SK-N-SH treated with all-trans-retinoic acid at 6 μM for 48 hours (cell line): ENCODE data around the gene NAALAD2.
"Not testable (repeated sequence)": the region's sequence is repeated elsewhere in the genome, so short reads cannot be mapped to it uniquely, and the experiment has no call there.

Experiments used
- ATAC-seq: fragments of 200-7000 bp; cut with Tn5 transposase; 3 replicates; pipeline ENCODE4 v1.9.1; 2020; ENCODE audit warnings: mild to moderate bottlenecking, moderate library complexity
- ARNTL ChIP-seq: fragments of 450-650 bp; formaldehyde crosslinking; IDR thresholded peaks from 2 replicates; pipeline ENCODE4 v1.5.0; 2020; ENCODE audit warnings: low read depth, mild to moderate bottlenecking, moderate library complexity, borderline replicate concordance
- BACH2 ChIP-seq: fragments of 250-450 bp; sonication (Bioruptor Pico); IDR thresholded peaks from 2 replicates; pipeline ENCODE4 v1.9.0; 2021; ENCODE audit warnings: mild to moderate bottlenecking, borderline replicate concordance
- CREB5 ChIP-seq: fragments of 250-450 bp; sonication (Bioruptor Pico); IDR thresholded peaks from 2 replicates; pipeline ENCODE4 v1.5.1; 2020; ENCODE audit warnings: low read depth, mild to moderate bottlenecking, moderate library complexity
- CSDC2 ChIP-seq: fragments of 250-450 bp; sonication (Bioruptor Pico); IDR thresholded peaks from 2 replicates; pipeline ENCODE4 v1.5.0; 2020; ENCODE audit warnings: mild to moderate bottlenecking, moderate library complexity
- ESRRG ChIP-seq: fragments of 250-450 bp; sonication (Bioruptor Pico); IDR thresholded peaks from 2 replicates; pipeline ENCODE4 v1.6.1; 2021; ENCODE audit warnings: mild to moderate bottlenecking
- OSR1 ChIP-seq: fragments of 250-450 bp; sonication (Bioruptor Pico); IDR thresholded peaks from 2 replicates; pipeline ENCODE4 v1.8.0; 2022; ENCODE audit warnings: moderate library complexity, mild to moderate bottlenecking, inconsistent platforms
- PATZ1 ChIP-seq: fragments of 250-450 bp; sonication (Bioruptor Pico); IDR thresholded peaks from 2 replicates; pipeline ENCODE4 v1.8.0; 2020; ENCODE audit warnings: mild to moderate bottlenecking, moderate library complexity, borderline replicate concordance
- POU6F1 ChIP-seq: fragments of 250-450 bp; sonication (Bioruptor Pico); IDR thresholded peaks from 2 replicates; pipeline ENCODE4 v1.8.0; 2021; ENCODE audit warnings: low read depth, mild to moderate bottlenecking, moderate library complexity, borderline replicate concordance
- PPARA ChIP-seq: fragments of 250-450 bp; sonication (Bioruptor Pico); IDR thresholded peaks from 2 replicates; pipeline ENCODE4 v1.5.0; 2020; ENCODE audit warnings: mild to moderate bottlenecking, borderline replicate concordance
- RARB ChIP-seq: fragments of 250-450 bp; sonication (Bioruptor Pico); IDR thresholded peaks from 2 replicates; pipeline ENCODE4 v1.8.0; 2021; ENCODE audit warnings: mild to moderate bottlenecking, moderate library complexity
- SNAI2 ChIP-seq: fragments of 250-450 bp; sonication (Bioruptor Pico); IDR thresholded peaks from 2 replicates; pipeline ENCODE4 v1.5.0; 2020; ENCODE audit warnings: mild to moderate bottlenecking, moderate library complexity
- TCF4 ChIP-seq: fragments of 250-450 bp; sonication (Bioruptor Pico); IDR thresholded peaks from 2 replicates; pipeline ENCODE4 v1.8.0; 2021; ENCODE audit warnings: mild to moderate bottlenecking, moderate library complexity, borderline replicate concordance
- TOX ChIP-seq: fragments of 250-450 bp; sonication (Bioruptor Pico); IDR thresholded peaks from 2 replicates; pipeline ENCODE4 v1.8.0; 2021; ENCODE audit warnings: mild to moderate bottlenecking, moderate library complexity, borderline replicate concordance
- TSHZ2 ChIP-seq: fragments of 250-450 bp; sonication (Bioruptor Pico); IDR thresholded peaks from 2 replicates; pipeline ENCODE4 v1.5.0; 2020; ENCODE audit warnings: mild to moderate bottlenecking, moderate library complexity
- ZC3H10 ChIP-seq: fragments of 250-450 bp; sonication (Bioruptor Pico); IDR thresholded peaks from 2 replicates; pipeline ENCODE4 v1.5.1; 2021; ENCODE audit warnings: mild to moderate bottlenecking, moderate library complexity
- ZFP3 ChIP-seq: fragments of 250-450 bp; sonication (Bioruptor Pico); IDR thresholded peaks from 2 replicates; pipeline ENCODE4 v1.5.0; 2020; ENCODE audit warnings: mild to moderate bottlenecking, moderate library complexity
- ZFP30 ChIP-seq: fragments of 450-650 bp; formaldehyde crosslinking; IDR thresholded peaks from 2 replicates; pipeline ENCODE4 v1.5.0; 2022; ENCODE audit warnings: mild to moderate bottlenecking, moderate library complexity
- ZNF565 ChIP-seq: fragments of 450-650 bp; formaldehyde crosslinking; conservative IDR thresholded peaks from 2 replicates; pipeline ENCODE4 v1.5.0; 2020; ENCODE audit warnings: low read depth, mild to moderate bottlenecking, moderate library complexity
- ZNF70 ChIP-seq: fragments of 450-650 bp; formaldehyde crosslinking; IDR thresholded peaks from 2 replicates; pipeline ENCODE4 v1.5.0; 2020; ENCODE audit warnings: mild to moderate bottlenecking, moderate library complexity

The NAALAD2 gene

GRCh38 chr11:90197377-90197776 lies 62.9 kb downstream of the NAALAD2 start:
- TF ChIP-seq OSR1 (CRISPR knock-in tag) (no peak), ESRRG (no peak), POU6F1 (no peak), ZFP3 (CRISPR knock-in tag) (no peak), CSDC2 (CRISPR knock-in tag) (no peak), ZC3H10 (CRISPR knock-in tag) (no peak), TOX (CRISPR knock-in tag) (no peak), BACH2 (CRISPR knock-in tag) (no peak), ZNF70 (CRISPR knock-in tag) (no peak), RARB (CRISPR knock-in tag) (no peak), TSHZ2 (no peak), ZNF565 (no peak), PATZ1 (no peak), ARNTL (no peak), PPARA (CRISPR knock-in tag) (no peak), ZFP30 (CRISPR knock-in tag) (no peak), CREB5 (no peak)
- ATAC-seq, result no peak

GRCh38 chr11:90202342-90202741 lies 67.9 kb downstream of the NAALAD2 start:
- TF ChIP-seq SNAI2, result no peak
- TF ChIP-seq RARB (CRISPR knock-in tag), result no peak
- no peak for TF ChIP-seq TCF4 (CRISPR knock-in tag)
- TF ChIP-seq ZNF565, result no peak
- no peak for ATAC-seq

- no peak for ATAC-seq
- TF ChIP-seq SNAI2 (no peak), CREB5 (no peak)
These were observed 69.9 kb downstream of the NAALAD2 start for GRCh38 chr11:90204407-90204806.

GRCh38 chr11:90204832-90205646 lies 70.6 kb downstream of the NAALAD2 start:
- no peak for TF ChIP-seq ZFP3 (CRISPR knock-in tag)
- TF ChIP-seq PATZ1, result no peak
- TF ChIP-seq SNAI2, result no peak
- no peak for TF ChIP-seq POU6F1
- TF ChIP-seq ZNF565, result no peak
- no peak for TF ChIP-seq ZFP30 (CRISPR knock-in tag)
- no peak for TF ChIP-seq TSHZ2
- no peak for TF ChIP-seq RARB (CRISPR knock-in tag)
- TF ChIP-seq OSR1 (CRISPR knock-in tag), result no peak
- no peak for TF ChIP-seq ZC3H10 (CRISPR knock-in tag)
- TF ChIP-seq ESRRG, result no peak
- ATAC-seq, result peak; percentile 83

- not testable (repeated sequence) for ATAC-seq
These were observed 73.5 kb downstream of the NAALAD2 start for GRCh38 chr11:90207992-90208391.
